Measurements from ENCODE around the gene CENPN.

The CENPN gene

DNA sequence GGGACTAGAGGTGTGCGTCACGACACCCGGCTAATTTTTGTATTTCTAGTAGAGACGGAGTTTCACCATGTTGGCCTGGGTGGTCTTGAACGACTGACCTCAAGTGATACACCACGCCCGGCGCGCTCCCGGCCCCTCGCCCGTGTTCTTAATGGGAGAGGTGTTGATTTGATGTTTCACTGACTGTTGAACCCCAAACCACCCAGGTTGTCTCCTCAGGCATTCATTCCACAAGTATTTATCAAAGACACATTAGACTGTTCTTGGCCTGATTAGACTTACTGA lies 1.4 kb downstream of the CENPN start:
- no peak for DNase-seq (ENCODE audit: low spot score)
- in situ Hi-C loops (cut with MboI; ENCODE audit: low sequenced_read_pairs, unreplicated experiment), result no loop called here
- TF ChIP-seq CTCF (IDR thresholded peaks at IDR 0.05; ENCODE audit: borderline replicate concordance, control extremely low read depth, extremely low read depth, insufficient read depth, missing control alignments), result no peak

GRCh38 chr16:81012974-81013373 lies 6.0 kb downstream of the CENPN start:
- DNase-seq (ENCODE audit: low spot score), result no peak
- TF ChIP-seq CTCF (IDR thresholded peaks at IDR 0.05; ENCODE audit: borderline replicate concordance, control extremely low read depth, extremely low read depth, insufficient read depth, missing control alignments), result no peak
- in situ Hi-C loops (cut with MboI; ENCODE audit: low sequenced_read_pairs, unreplicated experiment), result no loop called here

- in situ Hi-C loops (cut with MboI; ENCODE audit: low sequenced_read_pairs, unreplicated experiment), result no loop called here
Measured at GRCh38 chr16:81014672-81015071, 7.7 kb downstream of the CENPN start.

DNA sequence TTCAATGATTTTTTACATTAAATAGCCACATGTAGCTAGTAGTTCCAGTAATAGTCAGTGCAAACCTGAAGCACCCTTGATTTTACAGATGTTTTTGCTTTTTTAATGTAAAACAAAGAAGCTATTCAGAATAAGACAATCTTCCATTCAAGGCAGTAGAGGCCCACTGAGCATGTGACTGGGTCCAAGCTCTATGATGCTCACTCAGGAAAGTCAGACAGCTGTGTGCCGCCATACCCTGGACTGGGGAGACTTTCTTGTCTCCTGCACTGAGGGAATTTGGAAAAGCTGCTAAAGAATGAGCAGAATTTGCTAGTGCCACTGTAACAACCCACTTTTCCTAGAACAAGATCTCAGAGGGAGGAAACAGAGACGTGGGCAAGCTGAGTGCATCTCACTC lies 11.5 kb downstream of the CENPN start:
- no peak for TF ChIP-seq CTCF (IDR thresholded peaks at IDR 0.05; ENCODE audit: borderline replicate concordance, control extremely low read depth, extremely low read depth, insufficient read depth, missing control alignments)
- DNase-seq (ENCODE audit: low spot score), result no peak
- in situ Hi-C loops (cut with MboI; ENCODE audit: low sequenced_read_pairs, unreplicated experiment), result no loop called here

More at GRCh38 chr16:81014672-81015071, 7.7 kb downstream of the CENPN start:
- DNase-seq (ENCODE audit: low spot score), result no peak
- no peak for TF ChIP-seq CTCF (IDR thresholded peaks at IDR 0.05; ENCODE audit: borderline replicate concordance, control extremely low read depth, extremely low read depth, insufficient read depth, missing control alignments)

DNA sequence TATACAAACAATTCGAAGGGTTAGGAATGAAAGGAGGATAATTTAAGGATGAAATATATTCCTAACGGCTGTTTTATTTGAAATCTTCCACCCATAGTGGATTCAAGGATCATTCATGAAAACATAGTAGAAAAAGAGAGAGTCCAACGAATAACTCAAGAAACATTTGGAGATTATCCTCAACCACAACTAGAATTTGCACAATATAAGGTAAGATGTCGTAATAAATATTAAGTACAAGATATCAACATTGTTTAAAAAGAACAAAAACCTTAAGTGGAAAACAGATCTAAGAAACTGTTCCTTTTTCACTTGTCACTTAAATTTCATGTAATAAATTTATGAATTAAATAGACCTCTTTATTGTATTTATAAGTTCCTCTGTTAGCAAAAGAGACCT lies 19.4 kb downstream of the CENPN start:
- TF ChIP-seq CTCF (IDR thresholded peaks at IDR 0.05; ENCODE audit: borderline replicate concordance, control extremely low read depth, extremely low read depth, insufficient read depth, missing control alignments), result no peak
- in situ Hi-C loops (cut with MboI; ENCODE audit: low sequenced_read_pairs, unreplicated experiment), result no loop called here
- DNase-seq (ENCODE audit: low spot score), result no peak

DNA sequence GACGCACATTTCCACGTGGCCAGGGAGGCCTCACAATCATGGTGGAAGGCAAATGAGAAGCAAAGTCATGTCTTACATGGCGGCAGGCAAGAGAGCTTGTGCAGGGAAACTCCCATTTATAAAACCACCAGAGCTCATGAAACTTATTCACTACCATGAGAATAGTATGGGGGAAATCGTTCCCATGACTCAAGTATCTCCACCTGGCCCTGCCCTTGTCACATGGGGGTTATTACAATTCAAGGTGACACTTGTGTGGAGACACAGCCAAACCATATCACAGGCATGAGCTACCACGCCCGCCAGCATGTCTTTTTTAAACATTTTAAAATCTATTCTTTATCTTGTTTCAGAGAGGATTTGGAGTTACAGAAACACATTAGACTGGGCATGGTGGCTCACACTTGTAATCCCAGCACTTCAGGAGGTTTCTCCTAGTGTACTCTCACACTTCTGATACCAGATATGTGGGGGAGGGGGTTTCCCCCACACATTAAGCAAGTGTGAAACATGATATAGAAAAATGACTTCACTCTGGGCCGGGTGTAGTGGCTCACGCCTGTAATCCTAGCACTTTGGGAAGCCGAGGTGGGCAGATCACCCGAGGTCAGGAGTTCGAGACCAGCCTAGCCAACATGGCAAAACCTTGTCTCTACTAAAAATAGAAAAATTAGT lies 23.1 kb downstream of the CENPN start:
- no peak for DNase-seq (ENCODE audit: low spot score)
- in situ Hi-C loops (cut with MboI; ENCODE audit: low sequenced_read_pairs, unreplicated experiment), result no loop called here

More for the DNA sequence above, 23.1 kb downstream of the CENPN start:
- TF ChIP-seq CTCF (IDR thresholded peaks at IDR 0.05; ENCODE audit: borderline replicate concordance, control extremely low read depth, extremely low read depth, insufficient read depth, missing control alignments), result no peak
